ENCODE data around the gene TMEM170B.

TMEM170B gene

GRCh38 chr6:11509471-11509870 lies 28.1 kb upstream of the TMEM170B start:
- Histone ChIP-seq H3K4me2 (ENCODE audit: insufficient read depth, low read length, poor library complexity, severe bottlenecking) (no peak overlapping the region), H2AK5ac (ENCODE audit: low read depth, low read length) (no peak overlapping the region), H2BK120ac (ENCODE audit: low read depth, low read length) (no peak overlapping the region), H3K23ac (ENCODE audit: low read depth, low read length, poor library complexity) (no peak overlapping the region), H2BK5ac (ENCODE audit: low read length) (no peak overlapping the region), H2AFZ (ENCODE audit: low read length) (no peak overlapping the region), H3K4me1 (ENCODE audit: control insufficient read depth in 2 of 2, insufficient read depth in 1 of 2, low read depth in 1 of 2, low read length in 2 of 2) (no peaks in the 10 kb centered on the region), H3K9me3 (replicated peaks in 1 of 2; ENCODE audit: control insufficient read depth in 2 of 2, insufficient read depth in 1 of 2, low read depth in 1 of 2, low read length in 2 of 2) (peaks cover 0 to 3% of the 10 kb centered on the region in 2 donors), H3K79me1 (ENCODE audit: low read depth, low read length) (no peaks in the 10 kb centered on the region), H4K8ac (ENCODE audit: low read depth, low read length) (no peak overlapping the region), H3K36me3 (replicated peaks in 1 of 2; ENCODE audit: control insufficient read depth in 2 of 2, insufficient read depth in 2 of 2, low read length in 2 of 2) (no peaks in the 10 kb centered on the region), H3K27me3 (ENCODE audit: control insufficient read depth in 3 of 3, insufficient read depth in 3 of 3, low read depth in 1 of 3, low read length in 3 of 3) (no peaks in the 10 kb centered on the region), H3K4me3 (ENCODE audit: low read length in 2 of 2) (no peak overlapping the region), H3K27ac (replicated peaks; ENCODE audit: low read length) (no peak overlapping the region), H3K18ac (ENCODE audit: low read length) (no peak overlapping the region), H4K91ac (ENCODE audit: low read depth, low read length, poor library complexity) (no peak overlapping the region), H2BK15ac (ENCODE audit: low read length) (no peak overlapping the region), H3K4ac (ENCODE audit: low read length) (no peak overlapping the region), H3K9ac (ENCODE audit: low read depth, low read length, poor library complexity) (no peak overlapping the region), H2BK12ac (ENCODE audit: low read length) (no peak overlapping the region), H3K14ac (ENCODE audit: low read length) (no peak overlapping the region)
- no peak for DNase-seq (ENCODE audit: low spot score)
- WGBS, 2 donors (ENCODE audit: extremely low coverage in 2 of 2, insufficient read length in 2 of 2, insufficient replicate concordance in 1 of 2) = no CpG with 5 or more reads among the region's 3 CpGs

- Histone ChIP-seq H2BK120ac (ENCODE audit: low read depth, low read length) (no peak overlapping the region), H3K23ac (ENCODE audit: low read depth, low read length, poor library complexity) (no peak overlapping the region), H3K14ac (ENCODE audit: low read length) (no peak overlapping the region), H4K91ac (ENCODE audit: low read depth, low read length, poor library complexity) (no peak overlapping the region), H2AK5ac (ENCODE audit: low read depth, low read length) (no peak overlapping the region), H3K9me3 (replicated peaks in 1 of 2; ENCODE audit: control insufficient read depth in 2 of 2, insufficient read depth in 1 of 2, low read depth in 1 of 2, low read length in 2 of 2) (peaks cover 0 to 6% of the 10 kb centered on the region in 2 donors), H3K9ac (ENCODE audit: low read depth, low read length, poor library complexity) (no peak overlapping the region), H3K27me3 (ENCODE audit: control insufficient read depth in 3 of 3, insufficient read depth in 3 of 3, low read depth in 1 of 3, low read length in 3 of 3) (no peaks in the 10 kb centered on the region), H2AFZ (ENCODE audit: low read length) (no peak overlapping the region), H2BK5ac (ENCODE audit: low read length) (no peak overlapping the region), H3K27ac (replicated peaks; ENCODE audit: low read length) (no peak overlapping the region), H3K36me3 (replicated peaks in 1 of 2; ENCODE audit: control insufficient read depth in 2 of 2, insufficient read depth in 2 of 2, low read length in 2 of 2) (no peaks in the 10 kb centered on the region), H2BK15ac (ENCODE audit: low read length) (no peak overlapping the region), H3K79me1 (ENCODE audit: low read depth, low read length) (no peaks in the 10 kb centered on the region), H4K8ac (ENCODE audit: low read depth, low read length) (no peak overlapping the region), H3K18ac (ENCODE audit: low read length) (no peak overlapping the region), H3K4me2 (ENCODE audit: insufficient read depth, low read length, poor library complexity, severe bottlenecking) (no peak overlapping the region), H3K4ac (ENCODE audit: low read length) (no peak overlapping the region), H2BK12ac (ENCODE audit: low read length) (no peak overlapping the region), H3K4me3 (ENCODE audit: low read length in 2 of 2) (no peak overlapping the region), H3K4me1 (ENCODE audit: control insufficient read depth in 2 of 2, insufficient read depth in 1 of 2, low read depth in 1 of 2, low read length in 2 of 2) (no peaks in the 10 kb centered on the region)
- WGBS, 2 donors (ENCODE audit: extremely low coverage in 2 of 2, insufficient read length in 2 of 2, insufficient replicate concordance in 1 of 2) = no CpG with 5 or more reads among the region's 3 CpGs
- DNase-seq (ENCODE audit: low spot score) = no peak
These were observed 22.9 kb upstream of the TMEM170B start for GRCh38 chr6:11514672-11515071.

GRCh38 chr6:11515763-11516162 lies 21.8 kb upstream of the TMEM170B start:
- Histone ChIP-seq H3K9me3 (replicated peaks in 1 of 2; ENCODE audit: control insufficient read depth in 2 of 2, insufficient read depth in 1 of 2, low read depth in 1 of 2, low read length in 2 of 2) (peaks cover 0 to 6% of the 10 kb centered on the region in 2 donors), H2BK5ac (ENCODE audit: low read length) (no peak overlapping the region), H3K79me1 (ENCODE audit: low read depth, low read length) (no peaks in the 10 kb centered on the region), H3K36me3 (replicated peaks in 1 of 2; ENCODE audit: control insufficient read depth in 2 of 2, insufficient read depth in 2 of 2, low read length in 2 of 2) (no peaks in the 10 kb centered on the region), H4K8ac (ENCODE audit: low read depth, low read length) (no peak overlapping the region), H2BK12ac (ENCODE audit: low read length) (no peak overlapping the region), H3K4me1 (ENCODE audit: control insufficient read depth in 2 of 2, insufficient read depth in 1 of 2, low read depth in 1 of 2, low read length in 2 of 2) (no peaks in the 10 kb centered on the region), H3K9ac (ENCODE audit: low read depth, low read length, poor library complexity) (no peak overlapping the region), H3K4me2 (ENCODE audit: insufficient read depth, low read length, poor library complexity, severe bottlenecking) (no peak overlapping the region), H4K91ac (ENCODE audit: low read depth, low read length, poor library complexity) (no peak overlapping the region), H3K18ac (ENCODE audit: low read length) (no peak overlapping the region), H2AFZ (ENCODE audit: low read length) (no peak overlapping the region), H2AK5ac (ENCODE audit: low read depth, low read length) (no peak overlapping the region), H2BK15ac (ENCODE audit: low read length) (no peak overlapping the region), H3K4me3 (ENCODE audit: low read length in 2 of 2) (no peak overlapping the region), H3K27me3 (ENCODE audit: control insufficient read depth in 3 of 3, insufficient read depth in 3 of 3, low read depth in 1 of 3, low read length in 3 of 3) (no peaks in the 10 kb centered on the region), H3K14ac (ENCODE audit: low read length) (no peak overlapping the region), H3K4ac (ENCODE audit: low read length) (no peak overlapping the region), H3K27ac (replicated peaks; ENCODE audit: low read length) (no peak overlapping the region), H2BK120ac (ENCODE audit: low read depth, low read length) (no peak overlapping the region), H3K23ac (ENCODE audit: low read depth, low read length, poor library complexity) (no peak overlapping the region)
- DNase-seq (ENCODE audit: low spot score) = no peak
- no CpG with 5 or more reads among the region's 3 CpGs for WGBS, 2 donors (ENCODE audit: extremely low coverage in 2 of 2, insufficient read length in 2 of 2, insufficient replicate concordance in 1 of 2)

GRCh38 chr6:11522812-11523605 lies 14.5 kb upstream of the TMEM170B start:
- H3K4me2 ChIP-seq (ENCODE audit: insufficient read depth, low read length, poor library complexity, severe bottlenecking) = no peak overlapping the region
- H4K91ac ChIP-seq (ENCODE audit: low read depth, low read length, poor library complexity) = no peak overlapping the region
- H4K8ac ChIP-seq (ENCODE audit: low read depth, low read length) = no peak overlapping the region
- H2AFZ ChIP-seq (ENCODE audit: low read length) = no peak overlapping the region
- no peaks in the 10 kb centered on the region for H3K79me1 ChIP-seq (ENCODE audit: low read depth, low read length)
- no peaks in the 10 kb centered on the region for H3K4me1 ChIP-seq (ENCODE audit: control insufficient read depth in 2 of 2, insufficient read depth in 1 of 2, low read depth in 1 of 2, low read length in 2 of 2)
- no peak overlapping the region for H2BK12ac ChIP-seq (ENCODE audit: low read length)
- no peak overlapping the region for H3K14ac ChIP-seq (ENCODE audit: low read length)
- no peak overlapping the region for H3K4ac ChIP-seq (ENCODE audit: low read length)
- no peak overlapping the region for H3K27ac ChIP-seq (replicated peaks; ENCODE audit: low read length)
- H3K9ac ChIP-seq (ENCODE audit: low read depth, low read length, poor library complexity) = no peak overlapping the region
- no peak overlapping the region for H2BK15ac ChIP-seq (ENCODE audit: low read length)
- H2AK5ac ChIP-seq (ENCODE audit: low read depth, low read length) = no peak overlapping the region
- no peak overlapping the region for H3K18ac ChIP-seq (ENCODE audit: low read length)
- no peak for DNase-seq (ENCODE audit: low spot score)
- no CpG with 5 or more reads among the region's 4 CpGs for WGBS, 2 donors (ENCODE audit: extremely low coverage in 2 of 2, insufficient read length in 2 of 2, insufficient replicate concordance in 1 of 2)
- H2BK5ac ChIP-seq (ENCODE audit: low read length) = no peak overlapping the region
- H3K36me3 ChIP-seq (replicated peaks in 1 of 2; ENCODE audit: control insufficient read depth in 2 of 2, insufficient read depth in 2 of 2, low read length in 2 of 2) = no peaks in the 10 kb centered on the region
- H3K9me3 ChIP-seq (replicated peaks in 1 of 2; ENCODE audit: control insufficient read depth in 2 of 2, insufficient read depth in 1 of 2, low read depth in 1 of 2, low read length in 2 of 2) = no peaks in the 10 kb centered on the region
- H3K27me3 ChIP-seq (ENCODE audit: control insufficient read depth in 3 of 3, insufficient read depth in 3 of 3, low read depth in 1 of 3, low read length in 3 of 3) = peaks cover 0 to 10% (median 0%) of the 10 kb centered on the region in 3 experiments
- H2BK120ac ChIP-seq (ENCODE audit: low read depth, low read length) = no peak overlapping the region
- no peak overlapping the region for H3K23ac ChIP-seq (ENCODE audit: low read depth, low read length, poor library complexity)
- no peak overlapping the region for H3K4me3 ChIP-seq (ENCODE audit: low read length in 2 of 2)
